Left forelimb (tissue), 1 donor: Measurements from ENCODE around the gene TCIRG1.
"Not testable (repeated sequence)": the region's sequence is repeated elsewhere in the genome, so short reads cannot be mapped to it uniquely, and the experiment has no call there.

ENCODE experiments used
- DNase-seq: peaks from one replicate; pipeline ENCODE4 v3.0.0-alpha.2; 2018; ENCODE audit warnings: low spot score

The TCIRG1 gene

GRCh38 chr11:68083517-68083916 lies 44.7 kb downstream of the TCIRG1 start:
- DNase-seq: no peak

GRCh38 chr11:68089679-68090078 lies 50.9 kb downstream of the TCIRG1 start:
- no peak for DNase-seq

- DNase-seq: no peak
Measured at GRCh38 chr11:68090287-68090686, 51.5 kb downstream of the TCIRG1 start.

GRCh38 chr11:68090706-68091105 lies 51.9 kb downstream of the TCIRG1 start:
- no peak for DNase-seq

GRCh38 chr11:68092411-68092810 lies 53.6 kb downstream of the TCIRG1 start:
- no peak for DNase-seq

- not testable (repeated sequence) for DNase-seq
Measured at GRCh38 chr11:68092946-68093345, 54.1 kb downstream of the TCIRG1 start.

GRCh38 chr11:68093565-68093964 lies 54.7 kb downstream of the TCIRG1 start:
- DNase-seq: no peak

- no peak for DNase-seq
Measured at GRCh38 chr11:68096962-68097361, 58.1 kb downstream of the TCIRG1 start.

- no peak for DNase-seq
Measured at GRCh38 chr11:68099057-68099456, 60.2 kb downstream of the TCIRG1 start.

- DNase-seq: no peak
Measured at GRCh38 chr11:68099474-68100405, 60.9 kb downstream of the TCIRG1 start.
